NB4 (cell line): ENCODE data around the gene SUFU.

Experiments
- CTCF ChIP-seq: IDR thresholded peaks from one replicate; pipeline ENCODE4 v1.5.1; 2012; ENCODE audit warnings: low read depth, low read length
- MAX ChIP-seq: IDR thresholded peaks from 2 replicates; pipeline ENCODE4 v1.6.1; 2011; ENCODE audit warnings: low read depth, low read length
- MYC ChIP-seq: IDR thresholded peaks from 2 replicates; pipeline ENCODE4 v1.6.1; 2011; ENCODE audit warnings: low read depth, low read length
- POLR2A ChIP-seq: IDR thresholded peaks from 2 replicates; pipeline ENCODE4 v1.6.1; 2011; ENCODE audit warnings: mild to moderate bottlenecking; ENCODE audit not compliant: insufficient read length; ENCODE audit errors: extremely low read depth

GRCh38 chr10:102656026-102656425, 152.3 kb downstream of the SUFU start:
- TF ChIP-seq CTCF (no peak), POLR2A (no peak), MAX (no peak), MYC (no peak)
